Right renal cortex interstitium (tissue), 3 donors: Measurements from ENCODE around the gene SELENOT. TPM values are rescaled to one million over a fixed set of nuclear protein-coding genes. Genes with fewer than 3 reads are reported as not detected.

Experiments
- DNase-seq, 3 donors: peaks; one replicate each; pipeline ENCODE4 v3.0.0-alpha.2; 2013; ENCODE audit warnings: low read depth in 3 of 3, low spot score in 2 of 3
- polyA plus RNA-seq, 3 donors: library from polyadenylated mRNA; unstranded; fragments of 120-200 nt; gene quantifications; one replicate each; pipeline ENCODE4 v1.2.1, GENCODE V29; 2013; ENCODE audit not compliant: insufficient read length in 3 of 3

The SELENOT gene
- polyA plus RNA-seq, 3 donors, result 135 to 147 (median 147) TPM

DNA sequence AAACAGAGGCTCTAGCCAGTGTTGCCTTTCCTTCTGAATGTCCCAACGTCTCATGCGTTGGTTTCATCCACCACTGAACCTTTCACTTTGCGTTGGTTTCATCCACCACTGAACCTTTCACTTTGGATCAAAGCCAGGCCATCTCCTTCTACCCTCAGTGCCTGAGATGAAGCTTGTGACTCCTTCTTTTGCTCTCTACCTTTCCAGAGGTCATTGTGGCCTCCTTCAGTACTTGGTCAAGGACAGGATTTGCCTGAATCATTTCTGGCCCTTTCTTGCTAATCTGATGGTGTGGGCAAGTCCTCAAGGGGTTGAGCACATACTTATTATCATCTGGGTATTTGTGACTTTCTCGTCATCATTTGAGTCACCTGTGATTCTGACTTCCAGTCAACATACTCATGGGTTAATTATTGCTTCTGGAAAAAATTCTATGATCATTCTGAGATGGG, 50.0 kb downstream of the SELENOT start:
- DNase-seq, result no peak

DNA sequence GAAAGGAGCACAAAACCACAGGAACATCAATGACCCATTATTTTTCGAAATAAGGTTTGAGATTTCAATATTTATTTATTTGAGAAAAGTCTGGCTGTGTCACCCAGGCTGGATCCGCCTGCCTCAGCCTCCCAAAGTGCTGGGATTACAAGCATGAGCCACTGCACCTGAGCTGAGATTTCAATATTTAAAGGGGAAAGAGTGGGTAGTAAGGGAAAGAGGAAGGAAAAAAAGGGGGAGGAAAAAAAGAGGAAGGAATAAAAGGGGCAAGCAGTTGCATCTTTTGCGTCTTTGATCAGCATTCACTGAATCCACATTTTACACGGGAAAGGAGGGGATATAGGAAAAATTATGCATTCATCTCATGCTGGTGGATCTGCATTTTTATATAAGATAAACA, 53.2 kb downstream of the SELENOT start:
- no peak for DNase-seq

DNA sequence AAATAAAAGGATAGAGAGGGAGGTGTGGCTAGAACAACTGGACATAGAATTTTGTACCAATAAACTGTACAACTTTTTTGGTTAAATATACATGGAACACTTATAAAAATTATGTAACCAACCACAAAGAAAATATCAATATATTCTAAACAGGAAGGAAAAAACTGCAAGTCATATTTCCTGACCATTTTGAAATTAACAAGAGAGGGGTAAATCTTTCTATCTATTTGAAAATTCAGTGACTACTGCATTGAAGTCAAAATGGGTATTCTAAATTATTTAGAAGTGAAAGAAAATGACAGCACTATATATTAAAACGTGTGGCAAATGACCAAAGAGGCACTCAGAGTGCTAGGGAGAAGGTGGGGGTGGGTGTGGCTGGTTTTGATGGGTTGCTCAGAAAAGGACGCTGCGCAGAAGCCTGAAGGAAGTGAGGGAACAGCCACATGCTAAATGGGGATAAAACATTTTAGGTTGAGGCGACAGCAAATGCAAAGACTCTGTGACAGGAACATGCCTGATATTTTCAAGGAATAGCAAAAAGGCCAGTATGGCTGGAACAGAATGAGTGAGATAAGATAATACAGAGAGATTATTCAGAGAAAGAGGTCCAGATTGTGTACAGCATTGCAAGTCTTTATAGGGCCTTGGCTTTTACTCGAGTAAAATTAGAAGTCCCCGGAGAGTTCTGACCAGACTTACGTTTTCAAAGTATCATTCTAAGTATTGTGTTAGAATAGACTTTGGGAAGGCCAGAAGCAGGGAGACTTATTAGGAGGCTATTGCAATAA, 59.5 kb downstream of the SELENOT start:
- DNase-seq, result no peak

DNA sequence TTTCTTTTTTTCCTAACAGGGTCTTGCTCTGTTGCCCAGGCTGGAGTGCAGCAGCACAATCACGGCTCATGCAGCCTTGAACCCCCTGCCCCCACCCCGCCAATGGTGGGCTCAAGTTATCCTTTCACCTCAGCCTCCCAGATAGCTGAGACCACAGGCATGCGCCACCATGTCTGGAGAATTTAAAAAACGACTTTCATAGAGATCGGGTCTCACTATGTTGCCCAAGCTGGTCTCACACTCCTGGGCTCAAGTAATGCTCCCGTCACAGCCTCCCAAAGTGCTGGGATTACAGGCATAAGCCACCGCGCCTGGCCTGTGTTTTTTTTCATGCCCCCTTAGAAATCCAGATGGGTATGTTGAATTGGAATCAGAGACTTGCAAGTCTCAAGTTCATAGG, 60.3 kb downstream of the SELENOT start:
- DNase-seq, result no peak

DNA sequence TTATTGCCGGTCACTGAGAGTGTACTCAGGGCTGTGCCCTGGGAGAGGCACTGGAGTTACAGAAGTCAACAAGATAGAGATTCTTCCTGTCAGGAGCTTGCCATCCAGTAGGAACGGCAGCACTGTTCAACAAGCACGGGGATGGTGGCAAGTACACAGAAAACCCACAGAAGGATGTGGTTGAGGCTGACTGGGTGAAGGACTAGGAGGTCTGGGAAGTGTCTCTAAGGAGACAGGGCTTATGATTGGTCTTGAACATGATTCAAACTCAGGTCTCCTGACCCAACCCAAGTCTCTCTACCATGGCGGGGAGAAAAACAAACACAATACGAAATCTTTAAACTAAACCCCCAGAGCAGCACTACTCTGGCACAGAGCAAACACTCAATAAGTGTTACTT, 63.0 kb downstream of the SELENOT start:
- DNase-seq, result no peak

DNA sequence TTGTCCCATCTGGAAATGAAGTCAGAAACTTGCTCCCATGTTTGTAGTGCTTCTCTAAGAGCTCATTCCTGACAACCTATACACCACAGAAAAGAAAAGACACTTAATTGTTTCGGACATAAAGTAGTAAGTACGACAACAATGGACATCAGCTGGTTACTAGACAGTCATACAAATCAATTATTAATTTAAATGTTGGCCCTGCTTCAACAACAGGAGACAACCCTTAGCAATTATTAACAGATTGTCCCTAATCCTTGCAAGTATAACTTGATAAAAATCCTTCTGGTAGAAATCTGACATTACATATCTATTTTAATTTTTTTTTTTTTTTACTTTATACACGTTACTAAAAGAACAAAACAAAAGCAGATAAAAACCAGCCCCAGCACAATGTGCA, 70.8 kb downstream of the SELENOT start:
- DNase-seq, result no peak

DNA sequence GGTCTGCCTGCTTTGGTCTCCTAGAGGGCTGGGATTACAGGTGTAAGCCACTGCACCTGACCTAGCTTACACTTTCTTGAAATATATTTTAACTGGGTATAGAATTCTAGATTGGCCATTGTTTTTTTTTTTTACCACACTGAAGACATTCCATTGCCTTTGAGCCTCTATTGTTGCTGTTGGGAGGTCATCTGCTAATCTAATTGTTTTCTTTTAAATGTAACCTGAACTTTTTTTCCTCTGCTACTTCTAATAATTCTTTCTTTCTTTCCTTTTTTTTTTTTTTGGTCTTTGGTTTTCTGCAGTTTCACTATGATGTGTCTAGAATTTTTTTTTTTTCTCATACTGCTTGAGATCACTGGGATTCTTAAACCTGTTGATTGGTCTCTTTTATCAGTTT, 72.5 kb downstream of the SELENOT start:
- DNase-seq, result no peak

Other genes starting within 250 kb of the SELENOT start
- 10 to 100 TPM; 58.1 to 65.5 (median 60.4) TPM for gene TSC22D2, start 195.0 kb upstream of the SELENOT start, polyA plus RNA-seq
- gene SERP1, start 56.8 kb upstream of the SELENOT start, polyA plus RNA-seq, result 100 to 1,000 TPM; 121 to 128 (median 123) TPM
- 100 to 1,000 TPM; 161 to 205 (median 164) TPM for gene EIF2A, start 56.5 kb upstream of the SELENOT start, polyA plus RNA-seq
- gene ERICH6, start 100.6 kb downstream of the SELENOT start, polyA plus RNA-seq, result 1 to 10 TPM in 1 of 3 donors, under 1 TPM in 2; 0.50 to 1.2 (median 0.97) TPM
- 10 to 100 TPM; 18.7 to 20.6 (median 19.6) TPM for gene SIAH2, start 159.8 kb downstream of the SELENOT start, polyA plus RNA-seq